ENCODE measurements around the gene TAAR5.

DNA sequence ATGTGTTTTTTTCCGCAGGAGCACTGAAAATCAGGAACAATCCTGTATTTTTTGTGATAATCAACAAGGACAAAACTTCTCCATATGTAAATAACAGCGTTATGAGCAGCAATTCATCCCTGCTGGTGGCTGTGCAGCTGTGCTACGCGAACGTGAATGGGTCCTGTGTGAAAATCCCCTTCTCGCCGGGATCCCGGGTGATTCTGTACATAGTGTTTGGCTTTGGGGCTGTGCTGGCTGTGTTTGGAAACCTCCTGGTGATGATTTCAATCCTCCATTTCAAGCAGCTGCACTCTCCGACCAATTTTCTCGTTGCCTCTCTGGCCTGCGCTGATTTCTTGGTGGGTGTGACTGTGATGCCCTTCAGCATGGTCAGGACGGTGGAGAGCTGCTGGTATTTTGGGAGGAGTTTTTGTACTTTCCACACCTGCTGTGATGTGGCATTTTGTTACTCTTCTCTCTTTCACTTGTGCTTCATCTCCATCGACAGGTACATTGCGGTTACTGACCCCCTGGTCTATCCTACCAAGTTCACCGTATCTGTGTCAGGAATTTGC lies 19.2 kb downstream of the TAAR5 start, which contains the start of gene TAAR6:
- TF ChIP-seq EZH2 (IDR thresholded peaks at IDR 0.05; ENCODE audit: borderline replicate concordance, insufficient read depth, low read length, poor library complexity, severe bottlenecking) (no peak), REST (IDR thresholded peaks at IDR 0.05; ENCODE audit: borderline replicate concordance) (no peak), EP300 (conservative IDR thresholded peaks at IDR 0.05; ENCODE audit: poor library complexity, severe bottlenecking) (no peak), POLR2AphosphoS5 (IDR thresholded peaks at IDR 0.05) (no peak), RAD21 (conservative IDR thresholded peaks at IDR 0.05) (no peak), SMC3 (conservative IDR thresholded peaks at IDR 0.05; ENCODE audit: poor library complexity) (no peak)
- TF ChIP-seq, protein P1, sequence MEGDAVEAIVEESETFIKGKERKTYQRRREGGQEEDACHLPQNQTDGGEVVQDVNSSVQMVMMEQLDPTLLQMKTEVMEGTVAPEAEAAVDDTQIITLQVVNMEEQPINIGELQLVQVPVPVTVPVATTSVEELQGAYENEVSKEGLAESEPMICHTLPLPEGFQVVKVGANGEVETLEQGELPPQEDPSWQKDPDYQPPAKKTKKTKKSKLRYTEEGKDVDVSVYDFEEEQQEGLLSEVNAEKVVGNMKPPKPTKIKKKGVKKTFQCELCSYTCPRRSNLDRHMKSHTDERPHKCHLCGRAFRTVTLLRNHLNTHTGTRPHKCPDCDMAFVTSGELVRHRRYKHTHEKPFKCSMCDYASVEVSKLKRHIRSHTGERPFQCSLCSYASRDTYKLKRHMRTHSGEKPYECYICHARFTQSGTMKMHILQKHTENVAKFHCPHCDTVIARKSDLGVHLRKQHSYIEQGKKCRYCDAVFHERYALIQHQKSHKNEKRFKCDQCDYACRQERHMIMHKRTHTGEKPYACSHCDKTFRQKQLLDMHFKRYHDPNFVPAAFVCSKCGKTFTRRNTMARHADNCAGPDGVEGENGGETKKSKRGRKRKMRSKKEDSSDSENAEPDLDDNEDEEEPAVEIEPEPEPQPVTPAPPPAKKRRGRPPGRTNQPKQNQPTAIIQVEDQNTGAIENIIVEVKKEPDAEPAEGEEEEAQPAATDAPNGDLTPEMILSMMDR (IDR thresholded peaks at IDR 0.05; ENCODE audit: poor library complexity, severe bottlenecking): no peak
